ENCODE data around the gene SDC3.

SDC3 gene

DNA sequence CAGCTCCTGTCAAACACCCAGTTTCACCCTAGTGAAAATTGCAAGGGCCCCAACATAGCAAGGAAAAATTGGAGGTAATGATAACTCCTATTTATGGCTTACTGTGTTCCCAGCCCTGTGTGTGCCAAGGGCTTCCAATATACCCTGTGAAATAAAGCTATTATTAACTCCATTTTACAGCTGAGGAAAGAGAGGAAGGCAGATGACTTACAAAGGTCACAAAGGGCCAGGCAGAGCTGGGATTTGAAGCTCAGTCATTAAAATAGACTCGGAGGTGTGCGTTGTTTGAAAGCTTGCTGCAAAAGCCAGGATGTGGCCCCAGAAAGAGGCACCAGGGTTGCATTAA lies 20.2 kb upstream of the SDC3 start:
- DNase-seq (ENCODE audit: low read depth in 1 of 2, low spot score in 1 of 2) = no peak

DNA sequence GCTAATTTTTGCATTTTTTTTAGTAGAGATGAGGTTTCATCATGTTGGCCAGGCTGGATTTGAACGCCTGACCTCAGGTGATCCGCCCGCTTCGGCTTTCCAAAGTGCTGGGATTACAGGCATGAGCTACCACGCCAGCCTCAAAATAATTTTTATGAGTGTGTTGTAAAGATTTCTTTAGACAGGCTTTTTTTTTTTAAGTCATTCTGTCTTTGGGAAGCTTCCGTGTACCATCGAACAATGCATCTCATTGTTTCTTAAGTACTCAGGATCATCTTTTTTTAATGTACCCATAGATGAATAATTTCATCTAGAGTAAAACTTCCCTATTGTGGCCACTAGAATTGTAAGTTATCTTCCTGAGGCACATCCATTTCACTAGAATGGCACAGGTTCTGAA lies 19.6 kb upstream of the SDC3 start:
- DNase-seq (ENCODE audit: low read depth in 1 of 2, low spot score in 1 of 2) = no peak

DNA sequence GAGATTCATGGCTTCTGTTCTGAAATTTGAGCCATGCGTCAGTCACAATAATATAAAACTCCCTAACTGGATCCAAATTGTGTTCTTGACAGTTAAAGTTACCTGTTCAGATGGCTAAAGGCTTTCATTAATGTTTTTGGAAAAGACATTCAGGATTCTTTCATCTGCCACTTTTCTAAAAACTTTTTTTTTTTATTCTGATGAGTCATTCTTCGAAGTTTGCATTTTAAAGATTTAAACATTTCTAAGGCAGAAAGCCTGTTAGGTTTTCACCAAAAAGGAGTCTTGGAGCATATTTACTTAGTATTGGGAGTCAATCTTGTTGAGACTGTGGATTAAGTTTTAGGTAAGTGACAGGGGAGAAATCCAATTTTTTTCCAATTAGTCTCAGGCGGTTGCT lies 18.9 kb upstream of the SDC3 start:
- no peak for DNase-seq (ENCODE audit: low read depth in 1 of 2, low spot score in 1 of 2)

DNA sequence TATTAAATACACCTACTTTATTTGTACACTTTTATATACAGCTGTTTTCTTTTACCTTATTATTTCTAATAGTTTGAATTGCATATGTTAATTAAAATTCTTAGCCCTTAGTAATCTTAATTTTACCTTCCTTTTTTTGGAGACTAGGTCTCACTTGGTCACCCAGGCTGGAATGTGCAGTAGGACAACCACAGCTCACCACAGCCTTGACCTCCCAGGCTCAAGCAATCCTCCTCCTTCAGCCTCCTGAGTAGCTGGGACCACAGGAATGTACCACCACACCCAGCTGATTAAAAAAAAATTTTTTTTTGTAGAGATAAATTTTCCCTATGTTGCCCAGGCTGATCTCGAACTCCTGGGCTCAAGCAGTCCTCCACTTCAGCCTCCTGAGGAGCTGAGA lies 15.0 kb upstream of the SDC3 start:
- no peak for DNase-seq (ENCODE audit: low read depth in 1 of 2, low spot score in 1 of 2)

DNA sequence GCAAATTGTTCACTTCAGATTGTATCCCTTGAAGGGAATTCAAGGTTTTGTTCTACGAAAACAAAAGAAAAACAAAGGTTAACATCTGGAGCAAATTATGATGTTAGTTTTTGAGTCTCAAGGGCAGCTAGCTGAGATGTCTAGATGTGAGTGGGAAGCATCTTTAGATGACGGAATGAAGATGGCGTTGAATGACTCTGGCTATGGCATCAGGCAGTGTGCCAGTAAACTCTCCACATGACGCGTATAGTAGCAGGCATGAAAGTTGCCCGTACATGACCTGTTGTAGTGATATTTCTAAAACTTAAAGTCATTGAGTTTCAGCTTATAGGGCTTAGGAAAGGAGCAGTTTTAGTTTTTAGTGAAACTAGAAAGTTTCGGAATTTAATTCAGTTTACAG lies 12.3 kb upstream of the SDC3 start:
- no peak for DNase-seq (ENCODE audit: low read depth in 1 of 2, low spot score in 1 of 2)

DNA sequence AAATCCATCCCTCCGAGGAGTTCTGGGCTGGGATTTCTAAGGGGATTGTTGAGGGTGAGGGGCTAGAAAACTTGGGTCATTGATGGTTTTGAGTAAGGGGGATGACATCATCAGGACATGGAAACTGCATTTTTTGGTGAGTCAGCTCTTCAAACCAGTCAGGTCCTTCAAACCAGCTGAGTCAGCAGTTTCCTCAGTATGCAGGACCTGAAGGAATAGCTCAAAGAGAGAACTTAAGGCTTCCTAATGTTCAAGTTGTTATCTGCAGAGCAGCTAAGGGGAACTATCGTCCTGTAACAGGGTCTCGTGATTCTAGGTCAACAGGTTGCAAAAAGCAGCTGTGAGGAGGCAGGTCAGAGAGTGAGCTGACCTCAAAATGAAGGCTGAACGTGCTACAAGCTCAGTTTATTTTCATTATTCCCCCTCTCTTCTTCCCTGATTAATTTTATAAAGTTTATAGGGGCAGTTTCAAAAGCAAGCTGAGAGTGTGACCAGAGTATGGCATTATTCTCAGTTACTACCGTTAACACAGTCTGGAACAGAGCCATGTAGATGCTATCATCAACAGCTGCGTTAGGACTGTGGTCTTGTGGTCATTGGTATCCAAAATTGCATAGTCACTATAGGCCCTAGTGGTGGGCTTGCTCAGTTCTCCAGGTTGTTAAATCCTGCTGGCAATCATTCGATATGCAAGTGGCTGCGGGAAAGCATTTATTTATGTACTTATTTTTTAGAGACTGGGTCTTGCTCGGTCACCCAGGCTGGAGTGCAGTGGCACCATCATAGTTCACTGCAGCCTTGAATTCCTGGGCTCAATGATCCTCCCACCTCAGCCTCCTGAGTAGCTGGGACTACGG lies 10.7 kb upstream of the SDC3 start:
- DNase-seq (ENCODE audit: low read depth in 1 of 2, low spot score in 1 of 2) = no peak

DNA sequence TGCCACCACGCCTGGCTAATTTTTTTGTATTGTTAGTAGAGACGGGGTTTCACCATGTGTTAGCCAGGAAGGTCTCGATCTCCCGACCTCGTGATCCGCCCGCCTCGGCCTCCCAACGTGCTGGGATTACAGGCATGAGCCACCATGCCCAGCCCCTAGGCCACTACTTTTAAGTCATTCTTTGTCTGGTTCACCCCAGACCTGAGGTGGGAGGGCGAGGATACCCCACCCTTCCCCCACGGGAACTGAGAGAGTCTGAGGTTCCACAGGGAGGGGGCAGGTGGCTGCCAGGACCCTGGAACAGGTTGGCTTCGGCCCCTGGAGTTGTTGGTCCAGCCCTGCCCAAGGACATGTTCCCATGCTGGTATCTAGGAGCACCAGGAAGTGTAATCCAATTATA lies 7.7 kb upstream of the SDC3 start:
- DNase-seq (ENCODE audit: low read depth in 1 of 2, low spot score in 1 of 2) = no peak

DNA sequence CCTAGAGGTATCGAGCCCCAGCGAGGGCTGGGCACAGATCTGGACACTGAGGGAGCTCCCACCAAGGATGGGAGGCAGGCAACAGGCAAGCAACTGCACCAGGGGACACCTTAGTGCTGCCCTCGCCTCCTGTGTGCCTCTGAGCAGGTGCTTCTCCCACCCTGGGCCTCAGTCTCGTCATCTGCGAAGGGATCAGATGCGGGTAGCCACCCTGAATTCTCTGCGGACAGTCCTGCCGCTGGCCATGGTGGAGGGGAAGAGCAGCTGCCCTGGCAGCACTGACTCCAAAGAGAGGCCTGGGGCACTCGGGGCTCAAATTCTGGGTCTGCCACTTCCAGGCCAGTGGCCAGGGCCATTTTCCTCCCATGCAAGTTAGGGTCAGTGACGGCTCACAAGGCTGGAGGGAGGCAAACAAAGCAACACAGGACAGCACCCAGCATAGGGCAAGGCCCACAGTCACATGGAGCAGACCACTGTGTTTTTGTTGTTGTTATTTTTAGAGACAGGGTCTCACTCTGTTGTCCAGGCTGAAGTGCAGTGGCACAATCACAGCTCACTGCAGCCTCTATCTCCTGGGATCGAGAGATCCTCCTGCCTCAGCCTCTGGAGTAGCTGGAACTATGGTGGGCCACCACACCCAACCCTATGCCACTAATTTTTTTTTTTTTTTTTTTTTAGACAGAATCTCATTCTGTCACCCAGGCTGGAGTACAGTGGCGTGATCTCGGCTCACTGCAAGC lies 7.1 kb upstream of the SDC3 start:
- DNase-seq (ENCODE audit: low read depth in 1 of 2, low spot score in 1 of 2) = no peak

DNA sequence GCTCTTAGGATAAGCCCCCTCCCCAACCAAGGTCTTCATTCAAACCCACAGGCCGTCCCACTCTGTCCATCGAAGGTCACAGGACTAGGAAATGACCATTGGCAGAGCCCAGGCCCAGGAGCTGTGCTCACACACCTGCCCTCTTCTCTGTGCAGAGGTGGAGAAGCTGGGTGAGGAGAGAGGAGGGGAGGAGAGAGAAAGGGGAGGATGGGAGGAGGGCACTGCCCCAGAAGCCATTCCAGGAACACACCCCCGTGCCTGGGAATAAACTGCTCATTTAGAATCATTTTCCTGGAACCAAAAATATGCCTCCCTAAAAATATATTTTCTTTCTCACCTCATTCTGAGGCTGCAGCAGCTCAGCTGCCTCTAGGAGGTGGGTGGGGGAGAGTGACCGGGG lies 6.4 kb upstream of the SDC3 start:
- no peak for DNase-seq (ENCODE audit: low read depth in 1 of 2, low spot score in 1 of 2)

DNA sequence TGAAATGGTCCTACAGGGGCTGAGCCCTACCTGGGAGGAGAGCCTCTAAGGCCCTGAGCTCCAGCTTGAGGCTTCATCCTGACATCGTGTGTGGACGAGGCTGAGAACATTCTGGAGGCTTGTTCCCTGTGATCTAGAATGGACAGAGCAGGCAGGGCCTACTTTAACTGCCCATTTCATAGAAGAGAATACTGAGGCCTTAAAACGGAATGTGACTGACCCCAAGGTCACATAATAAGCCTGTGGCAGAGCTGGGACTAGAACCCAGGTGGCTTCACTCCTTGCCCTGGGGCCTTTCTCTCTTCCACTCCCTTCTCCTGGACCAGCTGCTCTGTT lies 6.0 kb upstream of the SDC3 start:
- no peak for DNase-seq (ENCODE audit: low read depth in 1 of 2, low spot score in 1 of 2)

DNA sequence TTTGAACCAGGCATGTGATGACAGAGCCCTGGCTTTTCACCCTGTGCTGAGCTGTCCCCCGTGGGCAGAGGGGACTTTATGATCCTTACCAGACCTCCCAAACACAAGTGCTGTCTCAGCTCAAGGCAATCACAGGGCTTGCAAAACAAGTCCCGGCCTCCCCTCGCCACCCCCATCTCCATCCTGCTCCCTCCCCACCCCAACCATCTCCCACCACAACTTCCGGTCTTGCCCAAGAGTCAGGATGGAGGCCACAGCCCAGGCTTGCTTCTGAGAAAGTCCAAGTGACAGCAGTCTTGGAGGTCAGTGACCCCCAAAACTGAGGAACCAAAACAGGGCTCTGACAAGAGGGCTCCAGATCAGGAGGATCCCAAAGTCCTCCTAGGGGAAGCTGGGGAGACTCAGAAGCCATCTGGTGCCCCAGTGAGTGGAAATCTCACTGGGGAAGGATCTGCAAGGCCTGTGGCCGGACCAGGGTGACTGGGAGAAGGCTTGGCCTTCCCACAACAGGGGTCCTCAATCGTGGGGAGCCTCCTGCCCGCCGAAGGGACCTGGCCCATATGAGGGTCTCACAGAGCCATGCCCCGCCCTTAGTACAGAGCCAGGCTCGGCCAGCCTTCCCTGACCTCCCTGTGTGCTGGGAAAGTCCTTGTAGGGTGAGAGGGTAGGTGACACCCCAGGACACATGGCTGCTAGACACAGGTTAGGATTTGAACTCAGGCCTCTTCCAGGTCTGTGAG lies 4.5 kb upstream of the SDC3 start:
- no peak for DNase-seq (ENCODE audit: low read depth in 1 of 2, low spot score in 1 of 2)

DNA sequence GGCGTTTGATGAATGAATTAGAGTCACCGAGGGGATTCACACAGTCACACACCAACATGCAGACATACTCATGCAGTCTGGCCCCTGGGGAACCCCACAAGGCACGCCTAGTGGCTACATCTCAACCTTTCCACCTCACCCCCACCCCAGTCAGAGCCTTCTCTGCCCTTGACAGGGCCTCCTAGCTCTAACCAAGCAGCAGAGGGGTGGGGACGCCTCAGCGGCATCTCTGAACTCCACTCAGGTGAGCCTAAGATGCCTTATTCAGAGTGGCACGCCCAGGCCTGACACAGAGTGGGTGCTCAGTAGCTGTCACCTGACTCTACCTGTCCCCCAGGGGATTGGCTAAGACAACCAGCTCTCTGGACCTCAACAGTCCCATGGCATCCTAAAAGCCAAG lies 3.7 kb upstream of the SDC3 start:
- no peak for DNase-seq (ENCODE audit: low read depth in 1 of 2, low spot score in 1 of 2)

DNA sequence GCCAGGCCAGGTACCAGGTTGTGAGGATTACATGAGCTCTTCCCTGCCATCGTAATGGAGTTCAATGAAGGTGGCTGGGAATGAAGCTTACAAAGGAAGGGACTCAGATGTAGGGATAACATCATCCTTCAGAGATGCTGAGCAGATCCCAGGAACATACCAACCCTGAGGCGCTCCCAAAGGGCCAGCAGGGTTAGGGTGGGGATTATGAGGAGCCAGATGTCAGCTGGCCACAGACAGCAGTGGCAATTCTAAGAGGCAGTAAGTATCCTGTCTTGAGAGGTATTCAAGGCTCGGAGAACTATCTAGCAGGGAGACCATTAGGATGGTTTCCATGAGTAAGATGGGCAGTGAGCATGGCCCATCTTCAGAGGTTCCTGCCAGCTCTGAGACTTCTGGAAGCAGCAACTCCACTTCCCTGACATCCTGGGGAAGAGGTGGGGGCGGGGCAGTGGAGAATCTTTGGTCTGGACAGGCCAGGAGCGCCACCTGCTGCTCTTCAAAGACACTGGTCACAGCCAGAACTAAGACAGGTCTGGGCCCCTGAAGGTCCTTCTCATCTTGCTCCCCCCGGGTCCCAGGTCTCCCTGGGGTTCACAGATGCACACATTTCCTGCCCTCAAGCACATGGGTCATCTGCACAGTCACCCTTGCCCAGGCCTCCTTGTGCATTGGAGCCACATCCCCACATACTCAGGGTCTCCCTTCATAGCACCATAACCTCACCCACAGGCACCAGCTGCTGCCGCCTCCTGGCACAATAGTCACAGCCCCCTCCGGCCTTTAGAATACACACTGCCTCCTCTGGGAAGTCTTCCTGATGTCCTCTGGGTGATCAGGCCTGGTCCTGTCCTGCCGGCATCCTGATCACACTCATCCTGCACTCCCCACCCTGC lies 2.7 kb upstream of the SDC3 start:
- DNase-seq (ENCODE audit: low read depth in 1 of 2, low spot score in 1 of 2) = peak in 1 of 2 donors; percentile 30

DNA sequence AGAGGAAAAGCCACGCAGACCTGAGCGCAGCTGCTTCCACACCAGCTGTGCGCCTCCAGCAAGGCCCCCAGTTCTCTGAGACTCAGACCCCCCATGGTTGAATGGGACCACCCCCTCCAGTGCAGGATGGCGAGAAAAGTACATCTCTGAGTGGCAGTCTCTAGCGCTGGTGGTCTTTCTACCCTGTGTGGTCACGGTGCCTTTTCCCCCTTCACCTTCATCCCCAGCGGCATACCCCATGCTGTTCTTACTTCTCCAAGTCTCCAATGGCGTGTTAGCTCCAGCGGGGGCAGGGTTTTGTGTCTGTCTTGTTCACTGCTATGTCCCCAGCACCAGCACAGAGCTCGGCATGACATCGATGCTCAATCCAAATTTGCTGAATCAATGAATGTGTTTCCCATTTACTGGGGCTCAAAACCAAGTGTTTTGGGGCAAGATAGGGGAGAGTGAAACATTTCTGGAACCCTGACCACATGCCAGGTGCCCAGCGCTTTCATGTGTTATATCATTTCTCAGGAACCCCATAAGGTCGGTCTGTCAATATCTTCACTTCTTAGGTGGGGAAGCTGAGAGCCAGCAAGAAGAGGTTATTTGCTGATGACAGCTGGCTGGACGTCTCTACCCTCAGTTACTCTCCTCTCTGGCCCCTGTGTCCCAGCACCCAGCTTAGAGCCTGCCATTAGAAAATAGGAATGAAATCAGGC lies 959 bp upstream of the SDC3 start:
- no peak for DNase-seq (ENCODE audit: low read depth in 1 of 2, low spot score in 1 of 2)

DNA sequence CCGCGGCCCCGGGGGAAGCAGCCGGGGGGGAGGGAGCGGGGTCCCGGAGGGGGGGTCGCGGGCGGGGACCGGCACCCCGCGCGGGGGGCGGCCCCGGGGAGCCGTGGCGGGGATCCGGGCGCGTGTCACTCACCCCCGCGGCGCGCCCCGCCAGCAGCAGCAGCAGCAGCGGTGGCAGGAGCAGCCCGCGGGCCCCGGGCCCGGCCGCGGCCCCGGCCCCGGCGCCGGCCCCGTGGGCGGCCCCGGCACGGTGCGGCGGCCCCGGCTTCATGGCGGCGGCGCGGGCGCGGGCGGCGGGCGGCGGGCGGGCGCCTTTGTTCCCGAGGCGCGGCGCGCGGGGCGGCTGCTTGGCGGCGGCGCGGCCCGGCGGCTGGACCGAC lies 252 bp downstream of the SDC3 start:
- DNase-seq (ENCODE audit: low read depth in 1 of 2, low spot score in 1 of 2) = no peak

DNA sequence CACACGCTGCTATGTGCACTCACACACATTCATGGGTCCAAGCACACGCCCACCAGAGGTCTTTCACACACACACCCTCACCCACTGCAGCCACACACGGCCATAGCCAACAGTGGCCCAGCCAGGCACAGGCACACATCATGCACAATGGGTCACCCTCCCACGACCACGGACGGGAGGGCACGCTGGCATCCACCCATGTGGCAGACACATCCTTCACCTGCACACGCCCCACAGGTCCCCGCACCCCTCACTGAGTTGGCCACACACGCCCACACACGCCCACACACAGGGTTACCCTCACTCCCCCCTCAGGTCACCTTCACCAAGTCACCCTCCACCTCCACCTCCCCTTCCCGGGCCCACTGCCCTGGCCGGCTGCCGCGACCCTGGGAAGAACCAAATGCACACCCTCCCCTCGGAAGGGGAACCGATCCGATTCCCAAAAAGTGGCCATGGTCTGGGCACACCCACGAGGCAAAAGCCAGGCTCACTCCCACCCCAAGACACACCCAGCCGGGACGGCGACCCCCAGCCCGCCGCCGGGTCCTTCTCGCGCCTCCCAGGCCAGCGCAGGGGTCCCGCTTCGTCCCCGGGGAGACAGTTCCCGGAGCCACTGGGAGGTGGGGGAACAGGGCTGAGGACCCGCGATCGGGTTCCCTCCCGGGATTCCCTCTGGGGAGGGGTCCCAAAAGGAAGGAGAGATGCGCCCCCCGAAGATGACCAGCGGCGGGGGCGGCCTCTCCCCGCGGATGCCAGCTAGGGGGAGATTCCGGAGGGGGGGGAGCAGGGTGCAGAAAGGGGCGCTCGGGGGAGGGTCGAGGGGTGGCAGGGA lies 860 bp downstream of the SDC3 start:
- no peak for DNase-seq (ENCODE audit: low read depth in 1 of 2, low spot score in 1 of 2)

DNA sequence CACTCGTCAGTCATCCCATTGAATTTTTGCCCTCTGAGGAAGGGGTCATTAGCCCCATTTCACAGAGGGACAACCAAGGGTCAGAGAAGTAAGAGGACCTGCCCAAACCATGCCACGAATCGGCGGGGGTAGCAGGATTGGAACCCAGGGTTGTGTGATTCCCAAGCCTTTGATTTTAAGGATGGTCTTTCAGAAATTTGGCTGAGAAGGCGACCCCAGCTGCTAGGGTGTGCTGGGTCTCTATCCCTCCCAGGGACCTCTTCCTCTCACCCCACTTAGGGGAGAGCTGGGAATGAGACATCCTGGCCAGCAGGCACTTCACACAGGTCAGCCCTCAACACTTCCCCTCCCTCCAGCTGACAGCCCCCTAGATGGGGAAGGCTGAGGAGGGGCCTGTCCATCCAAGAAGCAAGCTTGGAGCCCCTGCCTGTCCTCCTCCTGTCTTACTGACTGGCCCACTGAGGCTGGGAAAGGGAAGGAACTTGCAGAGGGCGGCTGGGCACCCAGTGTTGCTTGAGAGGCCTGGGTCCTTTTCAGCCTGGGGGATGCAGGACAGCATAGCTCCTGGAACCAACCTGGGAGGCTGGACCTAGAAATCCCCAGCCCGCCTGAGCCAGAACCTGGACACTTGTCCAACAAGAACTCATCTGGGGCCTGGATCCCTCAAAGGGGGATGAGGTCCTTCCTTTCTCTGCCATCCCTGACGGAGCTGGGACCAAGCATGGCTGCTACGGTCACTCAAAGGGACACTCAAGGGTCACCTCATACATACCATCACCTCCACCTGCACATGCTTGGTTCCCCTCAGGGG lies 1.7 kb downstream of the SDC3 start:
- no peak for DNase-seq (ENCODE audit: low read depth in 1 of 2, low spot score in 1 of 2)

DNA sequence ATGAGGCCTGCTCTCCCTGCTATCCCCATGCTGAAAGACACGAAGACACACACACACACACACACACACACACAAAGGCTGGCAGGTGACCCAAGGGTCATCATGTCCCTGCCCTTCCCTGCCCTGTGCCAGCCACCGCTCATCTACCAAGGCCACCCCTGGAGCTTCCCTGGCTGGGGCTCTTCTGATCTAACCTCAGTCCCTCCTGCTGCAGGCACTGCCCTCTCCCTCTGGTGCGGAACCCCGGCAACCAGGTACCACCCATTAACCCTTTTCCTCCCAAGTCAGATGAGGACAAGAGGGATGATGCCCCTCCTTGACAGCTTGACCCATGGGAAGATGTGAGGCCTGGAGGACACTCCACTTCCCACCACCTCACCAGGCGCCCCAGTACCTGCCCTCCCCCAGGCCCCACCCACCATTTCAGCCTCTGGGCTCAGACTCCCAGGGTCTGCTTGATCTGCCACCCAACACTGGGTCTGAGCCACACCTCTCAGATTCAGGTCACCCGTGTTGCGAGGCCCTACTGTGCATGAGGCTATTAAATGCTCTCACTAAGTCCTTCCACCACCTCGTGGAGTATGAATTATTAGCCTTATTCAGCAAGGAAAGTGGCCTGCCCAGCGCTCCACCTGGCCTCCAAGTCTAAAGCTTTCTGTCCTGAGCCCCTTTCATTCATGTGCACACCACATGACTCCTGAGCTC lies 2.5 kb downstream of the SDC3 start:
- no peak for DNase-seq (ENCODE audit: low read depth in 1 of 2, low spot score in 1 of 2)
